AG04450 (cell line): ENCODE data around the gene CAV1. TPM values are rescaled to one million over a fixed set of nuclear protein-coding genes. Genes with fewer than 3 reads are reported as not detected.

Source experiments
- CTCF ChIA-PET: fragments of 300-600, 350-600 bp; formaldehyde crosslinking; extraction: SDS; loops from one replicate; lab custom pipeline; 2022; ENCODE audit warnings: antibody characterized with exemption, inconsistent platforms; lab: Charles Lee
- POLR2A ChIA-PET: fragments of 350-600 bp; formaldehyde crosslinking; extraction: SDS; loops from one replicate; lab custom pipeline; 2021; ENCODE audit warnings: antibody characterized with exemption, inconsistent platforms; lab: Yijun Ruan, JAX
- DNase-seq: peaks from one replicate; pipeline ENCODE4 v3.0.0-alpha.2; 2011; ENCODE audit warnings: low read depth, low spot score
- H3K27ac ChIP-seq: one replicate; pipeline ENCODE4 v1.5.1; 2012; ENCODE audit warnings: low read depth, low read length, control low read depth
- H3K27me3 ChIP-seq: one replicate; pipeline ENCODE4 v1.6.0; 2012; ENCODE audit warnings: low read length; ENCODE audit not compliant: control insufficient read depth, insufficient read depth
- H3K4me3 ChIP-seq: 2 replicates; pipeline ENCODE4 v1.5.1; 2011; ENCODE audit warnings: mild to moderate bottlenecking, low read depth, low read length, control low read depth
- H3K9me3 ChIP-seq: 2 replicates; pipeline ENCODE4 v1.5.1; 2012; ENCODE audit warnings: low read length; ENCODE audit not compliant: control insufficient read depth, insufficient read depth
- polyA plus RNA-seq: library from polyadenylated mRNA; depleted of rRNA; stranded (reverse); fragments of >200 nt; gene quantifications from 2 replicates; pipeline ENCODE4 v1.2.3, GENCODE V29; 2011
- TF ChIP-seq, protein P1 (sequence below): IDR thresholded peaks from 2 replicates; pipeline ENCODE4 v1.5.1; 2011; ENCODE audit warnings: low read depth, low read length, control low read depth, inconsistent platforms

Gene CAV1
- polyA plus RNA-seq, 1 experiment: 1,209 TPM

DNA sequence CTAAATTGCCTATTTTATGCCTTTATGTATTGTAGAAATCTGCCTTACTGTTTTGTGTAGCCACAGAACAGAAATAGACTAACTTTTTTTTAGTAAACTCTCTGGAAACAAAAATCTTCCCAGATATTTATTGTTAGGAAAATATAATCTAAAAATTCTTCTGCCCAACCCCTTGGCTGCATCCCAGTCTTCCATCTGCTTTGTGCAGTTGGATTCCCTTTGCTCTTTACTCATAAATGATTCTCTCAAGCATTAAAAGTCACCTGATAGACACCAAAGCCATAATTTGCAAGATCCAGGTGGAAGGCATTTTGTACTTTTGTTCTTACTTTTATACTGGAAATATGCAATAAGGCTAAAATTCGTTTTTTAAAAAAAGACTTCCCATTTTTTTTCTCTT is 31.4 kb upstream of the CAV1 start:
- Histone ChIP-seq H3K27ac (no peak overlapping the region), H3K9me3 (no peaks in the 10 kb centered on the region; the same call in 1 of the 2 replicates), H3K27me3 (no peaks in the 10 kb centered on the region), H3K4me3 (no peak overlapping the region)
- DNase-seq: no peak
- ChIA-PET POLR2A (no interaction called here), CTCF (interaction anchor here (2.9 kb wide), 1 partner anchor 234 kb away, joined by 10 read pairs; no protein-coding TSS in a partner anchor)
- TF ChIP-seq, protein P1, sequence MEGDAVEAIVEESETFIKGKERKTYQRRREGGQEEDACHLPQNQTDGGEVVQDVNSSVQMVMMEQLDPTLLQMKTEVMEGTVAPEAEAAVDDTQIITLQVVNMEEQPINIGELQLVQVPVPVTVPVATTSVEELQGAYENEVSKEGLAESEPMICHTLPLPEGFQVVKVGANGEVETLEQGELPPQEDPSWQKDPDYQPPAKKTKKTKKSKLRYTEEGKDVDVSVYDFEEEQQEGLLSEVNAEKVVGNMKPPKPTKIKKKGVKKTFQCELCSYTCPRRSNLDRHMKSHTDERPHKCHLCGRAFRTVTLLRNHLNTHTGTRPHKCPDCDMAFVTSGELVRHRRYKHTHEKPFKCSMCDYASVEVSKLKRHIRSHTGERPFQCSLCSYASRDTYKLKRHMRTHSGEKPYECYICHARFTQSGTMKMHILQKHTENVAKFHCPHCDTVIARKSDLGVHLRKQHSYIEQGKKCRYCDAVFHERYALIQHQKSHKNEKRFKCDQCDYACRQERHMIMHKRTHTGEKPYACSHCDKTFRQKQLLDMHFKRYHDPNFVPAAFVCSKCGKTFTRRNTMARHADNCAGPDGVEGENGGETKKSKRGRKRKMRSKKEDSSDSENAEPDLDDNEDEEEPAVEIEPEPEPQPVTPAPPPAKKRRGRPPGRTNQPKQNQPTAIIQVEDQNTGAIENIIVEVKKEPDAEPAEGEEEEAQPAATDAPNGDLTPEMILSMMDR: no peak

DNA sequence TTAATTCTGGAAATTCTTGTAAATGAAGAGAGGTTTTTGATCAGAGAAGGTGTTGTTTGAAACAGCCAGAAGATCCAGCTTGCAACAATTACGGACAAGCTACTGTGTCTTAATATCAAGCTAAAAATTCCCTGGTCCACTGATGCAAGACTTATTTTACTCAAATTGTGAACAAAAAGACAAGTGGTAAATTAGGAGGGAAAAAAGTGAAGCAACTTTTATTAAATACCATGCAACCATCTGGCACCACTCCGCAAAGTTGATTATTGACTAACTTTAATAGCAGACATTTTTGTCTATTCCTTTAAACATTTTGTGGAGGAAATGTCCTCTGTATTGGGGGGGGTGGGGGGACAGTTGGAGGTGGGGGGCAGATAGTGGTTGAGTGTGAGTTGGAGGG is 30.4 kb upstream of the CAV1 start:
- no peak overlapping the region for H3K4me3 ChIP-seq
- no peak overlapping the region for H3K27ac ChIP-seq
- no peaks in the 10 kb centered on the region; the same call in 1 of the 2 replicates for H3K9me3 ChIP-seq
- no peaks in the 10 kb centered on the region for H3K27me3 ChIP-seq
- ChIA-PET POLR2A (no interaction called here), CTCF (interaction anchor here (1.1 to 2.9 kb wide), 2 partner anchors 97 to 235 kb away, joined by 3 to 10 read pairs; no protein-coding TSS in a partner anchor)
- TF ChIP-seq, protein P1: no peak
- no peak for DNase-seq

DNA sequence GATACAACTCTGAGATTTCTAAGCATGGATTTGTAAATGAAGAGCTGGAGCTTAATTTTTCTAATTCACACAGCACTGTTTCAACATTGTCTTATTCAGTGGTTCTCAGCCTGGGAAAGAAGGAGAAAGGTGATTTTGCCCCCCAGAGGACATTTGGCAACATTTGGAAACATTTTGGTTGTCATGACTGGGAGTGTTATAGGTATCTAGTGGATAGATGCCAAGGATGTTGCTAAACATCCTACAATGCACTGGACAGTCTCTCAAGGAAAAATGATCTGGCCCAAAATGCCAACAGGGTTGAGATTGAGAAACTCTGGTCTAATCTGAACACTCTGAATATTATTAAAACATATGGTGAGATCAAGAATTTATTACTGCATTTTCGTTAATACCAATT is 29.1 kb upstream of the CAV1 start:
- no peak overlapping the region for H3K27ac ChIP-seq
- CTCF ChIA-PET: interaction anchor here (1.2 to 2.9 kb wide), 2 partner anchors 30 to 237 kb away, joined by 6 to 10 read pairs; no protein-coding TSS in a partner anchor

DNA sequence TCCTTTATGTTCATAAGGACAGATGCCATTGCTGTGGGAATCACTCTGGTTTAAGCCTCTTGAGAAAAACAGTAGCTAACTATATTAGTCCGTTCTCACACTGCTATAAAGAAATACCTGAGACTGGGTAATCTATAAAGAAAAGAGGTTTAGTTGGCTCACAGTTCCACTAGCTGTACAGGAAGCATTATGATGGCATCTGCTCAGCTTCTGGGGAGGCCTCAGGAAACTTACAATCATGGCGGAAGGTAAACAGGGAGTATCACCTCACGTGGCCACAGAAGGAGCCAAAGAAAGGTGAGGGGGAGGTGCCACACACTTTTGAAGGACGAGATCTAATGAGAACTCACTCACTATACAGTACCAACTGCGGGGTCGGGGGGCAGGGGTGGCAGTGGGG is 28.2 kb upstream of the CAV1 start:
- CTCF ChIA-PET: interaction anchor here (1.2 kb wide), 1 partner anchor 30 kb away, joined by 6 read pairs; no protein-coding TSS in a partner anchor
- H3K4me3 ChIP-seq: no peak overlapping the region

More for the DNA sequence above, 29.1 kb upstream of the CAV1 start:
- POLR2A ChIA-PET: no interaction called here
- TF ChIP-seq, protein P1: no peak
- Histone ChIP-seq H3K4me3 (no peak overlapping the region), H3K27me3 (no peaks in the 10 kb centered on the region), H3K9me3 (no peaks in the 10 kb centered on the region; the same call in 1 of the 2 replicates)
- DNase-seq: no peak

DNA sequence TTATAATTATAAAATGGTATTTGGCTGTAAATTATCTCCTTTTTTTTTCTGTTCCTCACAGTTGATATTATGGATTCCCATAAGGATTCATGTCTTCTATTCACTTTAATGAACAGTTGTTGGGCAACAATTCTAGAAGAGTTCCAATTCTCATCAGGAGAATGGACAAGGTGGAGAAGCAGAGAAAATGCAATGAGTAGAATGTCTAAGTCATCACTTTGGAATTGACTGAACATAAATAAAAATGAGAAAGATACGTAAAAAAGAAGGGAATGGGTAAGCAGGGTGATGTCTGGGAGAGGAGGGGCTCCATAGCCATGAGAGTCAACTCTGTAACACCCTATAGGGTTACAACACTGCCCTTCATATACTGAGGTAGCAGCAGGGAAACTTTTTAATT is 27.1 kb upstream of the CAV1 start:
- no peaks in the 10 kb centered on the region for H3K27me3 ChIP-seq
- H3K27ac ChIP-seq: no peak overlapping the region
- POLR2A ChIA-PET: no interaction called here
- CTCF ChIA-PET: no interaction called here
- no peak for DNase-seq
- TF ChIP-seq, protein P1: no peak
- H3K9me3 ChIP-seq: no peaks in the 10 kb centered on the region; the same call in 1 of the 2 replicates
- no peak overlapping the region for H3K4me3 ChIP-seq

More for the DNA sequence above, 28.2 kb upstream of the CAV1 start:
- H3K9me3 ChIP-seq: no peaks in the 10 kb centered on the region; the same call in 1 of the 2 replicates
- POLR2A ChIA-PET: no interaction called here
- TF ChIP-seq, protein P1: no peak
- H3K27me3 ChIP-seq: no peaks in the 10 kb centered on the region
- no peak for DNase-seq
- no peak overlapping the region for H3K27ac ChIP-seq
